ENCODE measurements around the gene ZMYM1.
"Not testable (repeated sequence)": the region's sequence is repeated elsewhere in the genome, so short reads cannot be mapped to it uniquely, and the experiment has no call there.

Gene ZMYM1

DNA sequence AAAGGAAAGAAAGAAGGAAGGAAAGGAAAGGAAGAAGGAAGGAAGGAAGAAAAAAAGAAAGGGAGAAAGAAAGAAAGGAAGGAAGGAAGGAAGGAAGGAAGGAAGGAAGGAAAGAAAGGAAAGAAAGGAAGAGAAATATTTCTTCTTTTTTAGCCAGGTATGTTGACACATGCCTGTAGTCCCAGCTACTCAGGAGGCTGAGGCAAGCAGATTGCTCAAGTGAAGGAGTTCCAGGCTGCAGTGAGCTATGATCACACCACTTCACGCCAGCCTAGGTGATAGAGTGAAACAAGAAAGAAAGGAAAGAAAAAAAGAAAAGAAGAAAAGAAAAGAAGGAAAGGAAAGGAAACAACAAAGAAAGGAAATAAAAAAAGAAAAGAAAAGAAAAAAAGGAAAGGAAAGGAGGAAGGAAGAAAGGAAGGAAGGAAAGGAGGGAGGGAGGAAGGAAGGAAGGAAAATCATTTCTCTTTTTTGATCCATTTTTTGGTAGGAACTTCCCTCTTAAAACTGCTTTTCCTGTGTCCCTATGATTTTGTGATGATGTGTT lies 5.8 kb upstream of the ZMYM1 start:
- DNase-seq (ENCODE audit: low read depth in 2 of 3, low spot score in 1 of 3): no peak

DNA sequence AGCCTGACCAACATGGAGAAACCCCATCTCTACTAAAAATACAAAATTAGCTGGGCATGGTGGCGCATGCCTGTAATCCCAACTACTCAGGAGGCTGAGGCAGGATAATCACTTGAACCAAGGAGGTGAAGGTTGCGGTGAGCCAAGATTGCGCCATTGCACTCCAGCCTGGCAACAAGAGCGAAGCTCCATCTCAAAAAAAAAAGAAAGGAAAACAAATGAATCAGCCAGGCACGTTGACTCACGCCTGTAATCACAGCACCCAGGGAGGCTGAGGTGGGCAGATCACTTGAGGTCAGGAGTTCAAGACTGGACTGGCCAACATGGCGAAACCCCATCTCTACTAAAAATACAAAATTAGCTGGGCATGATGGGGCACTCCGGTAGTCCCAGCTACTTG lies 2.8 kb upstream of the ZMYM1 start:
- not testable (repeated sequence) for DNase-seq (ENCODE audit: low read depth in 2 of 3, low spot score in 1 of 3)

DNA sequence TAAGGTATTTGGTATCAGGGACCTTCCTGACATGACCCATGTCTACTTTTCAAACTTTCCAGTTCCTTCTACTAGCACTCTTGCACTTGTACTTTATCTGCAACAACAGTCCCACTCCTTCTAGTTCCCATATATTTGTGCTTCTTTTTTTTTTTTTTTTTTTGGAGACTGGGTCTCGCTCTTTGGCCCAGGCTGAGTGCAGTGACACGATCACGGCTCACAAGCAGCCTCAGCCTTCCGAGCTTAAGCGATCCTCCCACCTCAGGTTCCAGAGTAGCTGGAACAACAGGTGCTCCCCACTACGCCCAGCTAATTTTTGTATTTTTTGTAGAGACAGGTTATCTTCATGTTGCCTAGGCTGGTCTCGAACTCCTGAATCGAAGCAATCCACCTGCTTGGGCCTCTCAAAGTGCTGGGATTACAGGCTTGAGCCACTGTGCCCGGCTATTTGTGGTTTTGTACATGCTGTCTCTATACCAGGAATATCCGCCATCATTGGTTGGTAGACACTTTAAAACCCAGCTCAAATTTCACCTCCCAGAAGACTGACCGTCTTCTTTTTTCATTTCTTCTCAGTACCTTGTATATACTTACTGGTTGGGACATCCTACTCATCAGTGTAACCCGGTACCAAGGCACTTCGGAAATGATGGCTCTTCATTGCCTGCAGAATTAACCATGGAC lies 1.1 kb downstream of the ZMYM1 start:
- DNase-seq (ENCODE audit: low read depth in 2 of 3, low spot score in 1 of 3): no peak

DNA sequence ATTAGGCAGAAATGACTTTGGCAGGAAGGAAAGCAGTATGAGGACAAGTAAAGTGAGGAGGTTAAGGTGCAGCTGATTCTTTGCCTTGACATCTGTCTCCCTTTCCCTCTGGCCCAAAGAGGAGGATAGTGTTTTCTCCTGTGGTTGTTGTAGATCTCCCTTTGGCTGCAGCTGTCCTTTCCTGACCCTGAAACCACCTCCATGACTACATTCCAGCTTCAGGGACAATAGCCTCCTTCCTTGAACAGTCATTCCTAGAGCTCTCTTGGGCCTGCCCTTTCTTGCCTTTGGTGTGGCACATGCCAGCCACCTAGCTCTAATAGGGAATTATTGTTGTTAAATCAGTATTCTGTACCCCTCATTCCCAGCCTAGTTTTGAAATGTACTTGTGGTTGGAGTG lies 6.2 kb downstream of the ZMYM1 start:
- DNase-seq (ENCODE audit: low read depth in 2 of 3, low spot score in 1 of 3): no peak

DNA sequence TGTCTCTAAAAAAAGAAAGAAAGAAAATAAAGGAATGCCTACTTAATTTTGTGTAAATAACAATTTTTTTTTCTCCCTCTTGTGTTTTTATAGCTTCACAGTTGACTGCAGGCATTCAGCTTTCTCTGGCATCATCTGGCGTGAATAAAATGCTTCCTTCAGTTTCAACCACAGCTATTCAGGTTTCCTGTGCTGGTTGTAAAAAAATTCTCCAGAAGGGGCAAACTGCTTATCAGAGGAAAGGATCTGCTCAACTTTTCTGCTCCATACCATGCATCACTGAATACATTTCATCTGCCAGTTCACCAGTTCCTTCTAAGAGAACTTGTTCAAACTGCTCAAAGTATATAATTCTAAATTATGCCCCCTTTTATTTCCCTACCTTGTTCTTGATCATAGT lies 18.0 kb downstream of the ZMYM1 start:
- no peak for DNase-seq (ENCODE audit: low read depth in 2 of 3, low spot score in 1 of 3)

DNA sequence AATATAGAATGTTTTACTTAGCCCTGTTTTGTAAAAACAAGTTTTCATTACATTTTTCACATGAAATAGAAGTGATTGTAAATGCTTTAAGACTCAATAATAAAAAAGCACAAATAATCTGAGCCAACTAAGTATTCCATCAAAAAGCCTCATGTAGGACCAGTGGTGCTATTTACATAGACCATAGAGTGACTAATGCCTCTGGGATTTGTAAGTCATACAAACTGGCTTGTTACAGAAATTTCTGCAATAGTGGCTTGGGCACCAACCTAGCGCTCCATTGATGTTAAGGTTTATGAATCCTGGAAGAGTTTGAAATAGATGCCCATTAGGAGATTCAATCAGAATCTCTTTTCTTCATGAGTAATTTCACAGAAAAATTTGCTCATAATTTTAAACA lies 31.9 kb downstream of the ZMYM1 start:
- no peak for DNase-seq (ENCODE audit: low read depth in 2 of 3, low spot score in 1 of 3)

DNA sequence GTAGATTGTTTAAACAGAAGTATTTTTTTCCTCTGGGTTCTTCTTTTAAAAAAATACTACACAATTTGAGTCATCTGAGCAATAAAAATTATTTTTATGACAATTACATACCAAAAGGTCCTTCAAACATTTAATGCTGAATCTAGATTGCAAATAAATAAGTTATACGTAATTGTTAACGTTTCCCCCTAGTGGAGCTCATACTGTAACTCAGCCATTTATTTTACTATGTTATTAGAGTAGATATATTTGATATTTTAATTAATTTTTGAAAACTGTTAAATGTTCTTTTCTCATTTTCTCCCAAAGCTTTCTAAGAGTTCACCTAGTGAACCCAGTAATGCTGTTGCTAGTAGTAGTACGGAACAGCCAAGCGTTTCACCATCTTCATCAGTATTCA lies 33.5 kb downstream of the ZMYM1 start:
- no peak for DNase-seq (ENCODE audit: low read depth in 2 of 3, low spot score in 1 of 3)

DNA sequence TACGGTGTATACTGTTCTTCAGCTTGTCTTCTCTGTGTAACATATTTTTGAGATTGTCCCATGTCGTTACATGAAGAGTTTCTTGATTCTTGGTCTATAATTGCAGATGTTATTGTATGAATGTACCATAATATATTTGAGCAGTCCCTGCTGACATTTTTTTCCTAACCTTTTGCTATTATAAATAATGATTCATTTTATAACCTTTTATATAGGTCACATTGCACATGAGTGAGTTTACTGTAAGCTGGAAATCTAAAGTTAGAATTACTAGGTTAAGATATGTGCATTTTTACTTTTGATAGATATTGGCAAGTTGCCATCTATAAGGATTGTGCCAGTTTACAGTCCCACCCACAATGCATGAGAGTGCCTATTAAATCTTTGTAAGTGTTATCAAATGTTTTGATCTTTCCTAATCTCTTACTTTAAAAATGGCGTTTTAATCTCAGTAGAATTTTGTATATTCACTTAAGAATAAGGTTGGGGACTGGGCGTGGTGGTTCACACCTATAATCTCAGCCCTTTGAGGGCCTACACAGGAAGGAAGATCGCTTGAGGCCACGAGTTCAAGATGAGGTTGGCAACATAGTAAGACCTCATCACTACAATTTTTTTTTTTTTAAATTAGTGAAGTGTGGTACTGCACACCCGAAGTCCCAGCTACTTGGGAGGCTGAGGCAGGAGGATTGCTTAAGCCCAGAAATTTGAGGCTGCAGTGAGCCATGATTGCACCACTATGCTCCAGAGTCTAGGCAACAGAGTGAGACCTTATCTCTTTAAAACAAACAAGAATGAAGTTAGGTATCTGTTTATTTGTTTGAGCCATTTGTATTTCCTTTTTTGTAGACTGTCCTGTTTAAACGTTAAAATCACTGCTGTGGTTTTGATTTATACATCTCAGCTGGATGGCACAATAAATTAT lies 36.5 kb downstream of the ZMYM1 start:
- no peak for DNase-seq (ENCODE audit: low read depth in 2 of 3, low spot score in 1 of 3)

DNA sequence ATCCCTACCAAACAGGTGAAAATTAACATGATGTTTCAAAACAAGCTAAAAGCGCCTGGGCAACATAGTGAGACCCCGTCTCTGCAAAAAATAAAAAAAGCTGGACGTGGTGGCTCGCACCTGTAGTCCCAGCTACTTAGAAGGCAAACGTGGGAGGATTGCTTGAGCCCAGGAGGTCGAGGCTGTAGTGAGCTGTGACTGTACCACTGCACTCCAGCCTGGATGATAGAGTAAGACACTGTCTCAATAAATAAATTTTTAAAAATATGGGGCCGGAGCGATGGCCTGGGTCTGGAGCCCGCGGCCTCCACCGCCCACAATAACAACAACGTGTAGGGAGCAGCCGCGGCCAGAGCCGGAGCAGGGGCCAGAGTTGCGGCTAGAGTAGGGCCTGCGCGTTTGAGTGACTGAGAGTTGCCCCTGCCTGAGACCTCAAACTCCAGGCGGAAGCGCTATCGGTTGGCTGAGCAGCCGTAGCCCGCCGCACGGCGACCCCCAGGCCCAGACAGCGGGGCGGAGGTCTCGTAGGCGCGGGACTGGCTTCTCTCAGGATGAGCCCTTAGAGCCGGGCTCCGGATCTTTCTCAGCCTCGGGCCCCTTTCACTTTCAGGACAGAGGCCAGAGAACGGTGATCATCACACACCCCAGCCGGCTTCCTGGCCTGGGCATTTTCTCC lies 41.4 kb downstream of the ZMYM1 start:
- no peak for DNase-seq (ENCODE audit: low read depth in 2 of 3, low spot score in 1 of 3)

DNA sequence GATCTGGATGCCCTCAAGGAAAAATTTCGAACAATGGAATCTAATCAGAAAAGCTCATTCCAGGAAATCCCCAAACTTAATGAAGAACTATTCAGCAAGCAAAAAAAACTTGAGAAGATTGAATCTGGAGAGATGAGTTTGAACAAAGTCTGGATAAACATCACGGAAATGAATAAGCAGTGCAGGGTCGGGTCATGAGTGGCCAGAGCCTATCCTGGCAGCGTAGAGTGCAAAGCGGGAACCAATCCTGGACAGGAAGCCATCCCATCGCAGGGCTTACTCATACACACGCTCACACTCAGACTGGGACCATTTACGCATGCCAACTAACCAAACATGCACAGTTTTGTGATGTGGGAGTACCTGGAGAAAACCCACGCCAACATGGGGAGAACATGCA lies 43.1 kb downstream of the ZMYM1 start:
- DNase-seq (ENCODE audit: low read depth in 2 of 3, low spot score in 1 of 3): no peak

DNA sequence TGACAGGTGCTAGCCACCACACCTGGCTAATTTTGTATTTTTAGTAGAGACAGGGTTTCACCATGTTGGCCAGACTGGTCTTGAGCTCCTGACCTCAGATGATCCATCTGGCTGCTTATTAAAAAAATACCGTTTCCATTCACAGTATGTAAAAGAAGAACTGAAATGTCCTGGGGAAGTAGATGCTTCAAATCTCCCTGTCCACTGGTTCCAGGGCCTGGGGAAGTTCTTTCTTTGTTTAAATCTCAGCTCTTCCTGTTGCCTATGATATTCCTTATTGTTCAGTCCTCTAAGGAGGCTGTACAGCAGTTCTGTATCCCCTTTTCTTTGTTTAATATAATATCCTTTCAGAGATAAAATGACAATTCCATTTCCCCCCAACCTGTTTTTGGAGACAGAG lies 47.4 kb downstream of the ZMYM1 start:
- no peak for DNase-seq (ENCODE audit: low read depth in 2 of 3, low spot score in 1 of 3)

DNA sequence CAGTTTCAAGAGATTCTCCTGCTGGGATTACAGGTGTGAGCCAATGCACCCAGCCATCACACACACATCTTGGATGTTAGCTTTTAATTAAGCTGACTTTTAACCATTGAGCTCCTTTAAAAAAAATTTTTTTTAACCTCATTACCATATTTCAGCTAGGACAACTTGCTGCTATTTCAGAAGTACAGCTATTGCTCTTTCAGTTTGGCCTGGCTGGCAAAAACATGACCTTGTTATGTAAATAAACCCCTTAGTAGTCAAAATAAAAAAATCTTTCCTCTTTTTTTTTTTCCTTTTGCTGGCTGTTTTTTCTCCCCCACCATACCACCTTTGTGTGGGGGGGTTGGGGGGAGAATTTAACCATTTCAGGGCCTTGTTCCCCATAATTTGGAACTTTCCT lies 49.9 kb downstream of the ZMYM1 start:
- no peak for DNase-seq (ENCODE audit: low read depth in 2 of 3, low spot score in 1 of 3)

DNA sequence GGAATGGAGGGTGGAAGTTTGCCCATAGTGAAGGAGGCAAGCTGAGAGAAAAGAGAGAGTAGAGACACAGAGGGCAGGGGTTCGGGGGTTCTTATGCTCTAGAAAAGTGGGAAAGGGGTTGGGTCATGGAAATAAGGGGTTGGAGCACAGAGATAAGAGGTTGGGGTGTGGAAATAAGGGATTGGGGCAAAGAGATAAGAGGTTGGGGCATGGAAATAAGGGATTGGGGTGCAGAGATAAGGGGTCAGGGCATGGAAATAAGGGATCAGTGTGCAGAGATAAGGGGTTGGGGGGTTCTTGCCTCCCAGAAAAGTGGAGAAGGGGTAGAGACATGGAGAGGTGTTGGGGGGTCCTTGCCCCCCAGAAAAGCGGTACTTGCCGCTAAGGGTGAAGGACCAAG lies 57.6 kb downstream of the ZMYM1 start:
- no peak for DNase-seq (ENCODE audit: low read depth in 2 of 3, low spot score in 1 of 3)

DNA sequence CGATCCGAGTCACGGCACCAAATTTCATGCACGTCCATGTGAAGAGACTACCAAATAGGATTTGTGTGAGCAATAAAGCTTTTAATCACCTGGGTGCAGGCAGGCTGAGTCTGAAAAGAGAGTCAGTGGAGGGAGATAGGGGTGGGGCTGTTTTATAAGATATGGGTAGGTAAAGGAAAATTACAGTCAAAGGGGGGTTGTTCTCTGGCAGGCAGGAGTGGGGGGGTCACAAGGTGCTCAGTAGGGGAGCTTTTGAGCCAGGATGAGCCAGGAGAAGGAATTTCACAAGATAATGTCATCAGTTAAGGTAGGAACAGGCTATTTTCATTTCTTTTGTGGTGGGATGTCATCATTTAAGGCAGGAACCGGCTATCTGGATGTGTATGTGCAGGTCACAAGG lies 58.4 kb downstream of the ZMYM1 start:
- DNase-seq (ENCODE audit: low read depth in 2 of 3, low spot score in 1 of 3): not testable (repeated sequence)

DNA sequence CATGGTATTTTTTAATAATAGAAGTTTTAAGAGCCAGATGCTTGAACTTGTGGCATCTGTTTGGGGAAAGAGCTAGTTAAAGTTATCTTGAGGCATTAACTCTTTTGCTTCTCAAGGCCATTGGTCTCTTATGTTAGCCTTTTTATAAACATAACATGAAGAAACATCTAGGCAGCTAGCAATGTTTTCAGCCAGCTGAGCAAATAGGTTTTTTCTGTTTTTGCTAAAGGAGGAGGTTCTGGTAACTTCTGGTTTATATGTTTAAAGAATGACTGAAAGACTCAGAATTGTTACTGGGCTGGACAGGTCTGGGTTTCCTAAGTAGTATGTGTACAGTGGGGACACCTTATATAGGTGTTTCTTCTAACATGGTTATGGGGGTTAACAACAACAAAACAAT lies 63.1 kb downstream of the ZMYM1 start:
- not testable (repeated sequence) for DNase-seq (ENCODE audit: low read depth in 2 of 3, low spot score in 1 of 3)

DNA sequence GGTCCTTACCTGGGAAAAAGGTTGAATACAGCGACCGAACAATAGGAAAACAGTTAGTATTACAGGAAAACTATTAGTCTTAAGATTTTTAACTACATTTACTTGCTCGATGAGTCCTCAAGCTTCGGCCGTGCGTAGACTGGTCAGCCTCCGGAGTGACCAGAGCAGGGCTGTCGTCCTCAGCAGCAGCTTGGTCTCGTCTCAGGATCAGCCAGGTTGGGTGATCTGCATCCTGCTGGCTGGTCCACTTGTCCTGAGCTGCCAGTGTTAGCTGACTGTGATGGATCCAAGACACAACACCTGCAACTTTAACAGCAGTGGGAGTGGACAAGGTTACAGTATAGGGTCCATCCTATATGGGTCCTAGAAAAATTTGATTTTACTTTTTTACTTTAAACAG lies 63.5 kb downstream of the ZMYM1 start:
- not testable (repeated sequence) for DNase-seq (ENCODE audit: low read depth in 2 of 3, low spot score in 1 of 3)

DNA sequence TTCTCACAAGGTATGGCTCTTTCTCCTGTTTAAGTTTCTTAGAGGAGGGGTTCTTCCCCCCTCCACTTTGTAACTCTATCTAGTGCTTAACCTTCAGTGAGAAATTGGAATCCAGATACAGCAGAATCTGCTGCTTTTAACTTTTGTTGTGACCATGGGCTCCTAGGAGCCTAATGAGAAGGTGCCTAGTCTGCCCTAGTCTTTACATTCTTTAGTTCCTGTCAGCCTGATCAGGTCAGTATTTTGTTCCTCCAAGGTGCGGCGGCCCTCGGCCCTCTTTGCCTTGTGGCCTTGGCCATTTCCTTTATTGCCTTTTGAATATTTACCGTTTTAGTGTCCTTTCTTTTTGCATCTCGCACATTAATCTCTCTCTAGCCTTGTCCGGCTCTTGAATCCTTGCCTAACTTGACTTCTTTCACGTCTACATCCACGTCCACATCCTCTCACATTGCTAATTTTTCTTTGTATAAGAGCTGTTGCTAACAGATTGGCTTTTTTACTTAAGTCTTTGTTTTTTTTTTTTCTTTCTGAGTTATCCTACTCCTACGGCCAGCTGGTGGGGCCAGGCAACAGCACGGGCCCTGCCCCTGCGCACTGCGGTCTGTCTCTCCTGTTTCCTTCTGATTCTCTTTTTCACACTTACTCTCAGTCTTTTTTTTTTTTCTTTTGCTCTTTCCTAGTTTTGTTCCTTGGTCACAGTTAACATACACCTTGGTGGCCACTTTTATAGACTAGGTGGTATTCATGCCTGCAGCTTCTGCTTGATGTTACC lies 64.7 kb downstream of the ZMYM1 start:
- no peak for DNase-seq (ENCODE audit: low read depth in 2 of 3, low spot score in 1 of 3)

DNA sequence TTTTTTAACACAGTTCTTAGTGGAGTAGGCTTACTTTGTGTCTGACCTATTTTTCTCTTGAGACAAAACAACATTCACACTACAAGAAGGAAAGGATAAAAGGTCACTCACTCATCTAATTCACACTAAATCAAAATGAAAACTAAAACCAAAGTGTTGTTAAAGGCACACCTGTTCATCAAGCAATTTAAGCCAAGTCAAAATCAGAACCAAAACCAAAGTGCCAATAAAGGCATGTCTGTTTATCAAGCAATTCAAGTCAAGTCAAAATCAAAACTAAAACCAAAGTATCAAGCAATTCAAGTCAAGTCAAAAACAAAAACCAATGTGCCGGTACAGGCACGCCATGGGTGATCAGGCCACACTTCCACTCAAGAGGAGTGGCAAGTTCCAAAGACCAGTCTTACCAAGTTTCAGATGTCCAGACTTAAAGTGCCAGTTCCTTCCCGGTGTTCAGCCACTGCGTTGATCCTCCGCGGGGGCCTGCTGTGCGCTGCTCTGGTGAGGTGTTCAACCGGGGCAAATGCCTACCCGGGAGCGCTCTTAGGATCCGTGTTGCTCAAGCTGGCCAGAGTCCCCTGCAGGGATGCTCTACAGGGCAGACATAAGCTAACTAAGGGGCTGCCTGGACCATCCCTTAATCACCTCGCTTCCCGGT lies 66.8 kb downstream of the ZMYM1 start:
- DNase-seq (ENCODE audit: low read depth in 2 of 3, low spot score in 1 of 3): not testable (repeated sequence)

DNA sequence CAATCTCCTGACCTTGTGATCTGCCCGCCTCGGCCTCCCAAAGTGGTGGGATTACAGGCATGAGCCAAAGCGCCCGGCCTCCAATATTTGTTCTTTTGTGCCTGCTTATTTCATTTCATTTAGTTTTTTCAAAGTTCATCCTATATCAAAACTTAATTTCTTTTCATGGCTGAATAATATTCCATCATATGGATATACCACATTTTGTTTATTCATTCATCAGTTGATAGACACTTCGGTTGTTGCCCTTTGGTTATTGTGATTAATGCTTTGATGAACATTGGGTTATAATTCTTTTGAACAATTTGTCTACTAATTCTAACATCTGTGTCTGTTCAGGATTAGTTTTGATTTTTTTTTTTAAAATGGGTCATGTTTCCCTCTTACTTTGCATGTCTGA lies 72.0 kb downstream of the ZMYM1 start:
- no peak for DNase-seq (ENCODE audit: low read depth in 2 of 3, low spot score in 1 of 3)

DNA sequence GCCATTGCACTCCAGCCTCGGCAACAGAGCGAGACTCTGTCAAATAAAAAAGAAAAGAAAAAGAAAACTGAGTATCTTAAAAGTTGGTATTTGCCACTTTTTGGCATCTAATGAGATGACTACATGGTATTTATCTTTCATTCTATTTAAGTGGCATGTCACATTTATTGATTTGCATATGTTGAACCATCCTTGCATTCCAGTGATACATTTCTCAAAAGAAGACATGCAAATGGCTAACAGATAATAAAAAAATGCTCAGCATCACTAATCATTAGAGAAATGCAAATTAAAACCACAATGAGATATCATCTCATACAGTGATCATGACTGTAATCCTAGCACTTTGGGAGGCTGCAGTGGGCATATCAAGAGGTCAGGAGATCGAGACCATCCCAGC lies 85.7 kb downstream of the ZMYM1 start:
- DNase-seq (ENCODE audit: low read depth in 2 of 3, low spot score in 1 of 3): no peak

All from stimulated activated CD4-positive, alpha-beta T cell treated with anti-CD3 and anti-CD28 coated beads, Interleukin-12 subunit alpha, Interleukin-12 subunit beta, amount 100 ng/mL, for 48 hours (primary cell).